ENCODE results near the gene RSRC2. TPM values are rescaled to one million over a fixed set of nuclear protein-coding genes. Genes with fewer than 3 reads are reported as not detected.

RSRC2 gene
- total and polyA plus RNA-seq, 9 of the 15 experiments (the other 6 are each of a cell fraction or from before 2014, with no cell fraction given), result 52.6 to 123 (median 80.3) TPM

GRCh38 chr12:122489038-122489437 is 37.7 kb downstream of the RSRC2 start (continued):
- TF ChIP-seq SMARCA4 (IDR thresholded peaks at IDR 0.05) (peak; percentile 73; the same call in 1 of the 2 replicates), NFIC (IDR thresholded peaks at IDR 0.05) (peak; percentile 61), SOX6 (IDR thresholded peaks at IDR 0.05) (peak; percentile 73), MTA2 (IDR thresholded peaks at IDR 0.05; ENCODE audit: low read depth) (peak; percentile 81), FOXA3 (CRISPR knock-in tag; conservative IDR thresholded peaks at IDR 0.05 in 1 of 2, IDR thresholded peaks at IDR 0.05 in 1 of 2) (peak; percentile 87 to 90), SMARCA5 (IDR thresholded peaks at IDR 0.05) (no peak), LEF1 (IDR thresholded peaks at IDR 0.05) (no peak), HOXB6 (CRISPR knock-in tag; IDR thresholded peaks at IDR 0.05; ENCODE audit: borderline replicate concordance) (no peak), CEBPZ (IDR thresholded peaks at IDR 0.05; ENCODE audit: borderline replicate concordance, low read depth, low read length) (no peak), ASH1L (IDR thresholded peaks at IDR 0.05; ENCODE audit: borderline replicate concordance, low read depth, partially characterized antibody) (no peak), PML (IDR thresholded peaks at IDR 0.05; ENCODE audit: low read length) (peak; percentile 59; the same call in 1 of the 2 replicates), CBFA2T2 (conservative IDR thresholded peaks at IDR 0.05) (peak; percentile 86), DIDO1 (tag; IDR thresholded peaks at IDR 0.05; ENCODE audit: low read depth) (no peak), TEAD4 (IDR thresholded peaks at IDR 0.05; ENCODE audit: low read length) (peak; percentile 84), TEAD4 (CRISPR knock-in tag; IDR thresholded peaks at IDR 0.05; ENCODE audit: borderline replicate concordance) (no peak), PCBP1 (IDR thresholded peaks at IDR 0.05; ENCODE audit: low read depth, low read length, poor library complexity, severe bottlenecking) (no peak), ZNF609 (CRISPR knock-in tag; IDR thresholded peaks at IDR 0.05; ENCODE audit: borderline replicate concordance) (0 out of 2 replicates have a peak, but pooled peaks have one; percentile 48), POLR2A (conservative IDR thresholded peaks at IDR 0.05) (no peak), EP400 (IDR thresholded peaks at IDR 0.05) (no peak), RUNX1 (IDR thresholded peaks at IDR 0.05; ENCODE audit: low read depth) (no peak), CAMTA2 (CRISPR knock-in tag; conservative IDR thresholded peaks at IDR 0.05) (no peak), CXXC5 (CRISPR knock-in tag; IDR thresholded peaks at IDR 0.05) (peak; percentile 14; the same call in 1 of the 2 replicates)

All from K562 (cell line).